Measurements from ENCODE around the gene SPON1. TPM values are rescaled to one million over a fixed set of nuclear protein-coding genes. Genes with fewer than 3 reads are reported as not detected.

SPON1 gene
- total and polyA plus RNA-seq, 2 of the 8 experiments (the other 6 are each of a cell fraction or from before 2014, with no cell fraction given) = 1.5 to 5.4 TPM

DNA sequence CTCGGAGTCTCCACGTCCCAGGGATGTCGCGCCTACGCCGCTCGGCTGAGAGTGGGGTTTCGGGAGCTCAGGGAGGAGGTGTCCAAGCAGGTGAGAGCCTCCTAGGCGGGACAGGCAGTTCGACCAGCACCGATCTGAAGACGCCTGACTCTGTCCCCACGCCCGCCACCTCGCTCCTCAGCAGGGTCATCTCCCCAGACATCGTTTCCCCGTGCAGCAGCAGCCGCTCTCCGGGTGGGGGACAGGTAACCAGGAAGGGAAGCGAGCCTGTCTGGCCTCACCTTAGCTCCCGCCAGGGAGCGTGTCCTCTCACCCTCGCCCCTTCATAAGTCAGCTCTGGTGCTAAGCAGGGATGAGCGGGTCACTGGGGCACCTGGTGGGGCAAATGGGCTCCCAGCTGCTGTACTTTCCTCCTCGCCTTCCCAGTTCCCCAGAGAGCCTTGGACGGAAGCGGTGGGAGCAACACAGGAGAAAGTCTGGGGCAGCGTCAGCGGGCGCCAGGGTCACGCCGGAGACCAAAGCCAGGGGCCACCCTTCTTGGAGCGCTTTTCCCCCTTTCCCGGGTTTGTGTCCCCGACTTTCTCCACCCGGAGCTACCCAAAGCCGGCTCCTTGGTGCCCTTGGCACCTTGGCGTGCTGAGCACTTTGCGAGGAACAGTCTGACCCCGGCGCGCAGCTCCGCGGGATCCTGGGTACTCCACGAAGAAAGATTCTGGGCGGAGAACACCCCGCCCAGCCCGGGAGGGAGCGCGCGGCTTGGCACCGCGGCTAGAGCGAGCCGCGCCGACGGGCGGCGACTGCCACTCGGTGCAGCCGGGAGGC is 1.6 kb downstream of the SPON1 start:
- Histone ChIP-seq H3K79me1 (ENCODE audit: low read depth, low read length) (no peaks in the 10 kb centered on the region), H2AFZ (ENCODE audit: low read length) (peak overlapping the region; percentile 47; the same call in 1 of the 2 replicates), H3K9me3 (ENCODE audit: insufficient read depth in 2 of 2, low read depth in 1 of 2, low read length in 1 of 2) (no peaks in the 10 kb centered on the region), H2BK120ac (replicated peaks; ENCODE audit: low read depth, low read length) (no peak overlapping the region), H3K79me2 (ENCODE audit: control insufficient read depth in 1 of 2, insufficient read depth in 2 of 2, low read length in 2 of 2) (no peaks in the 10 kb centered on the region), H4K91ac (replicated peaks; ENCODE audit: insufficient read length, low read length) (no peak overlapping the region), H2BK12ac (ENCODE audit: low read depth, low read length) (peak overlapping the region; percentile 72; the same call in 1 of the 2 replicates), H2BK5ac (ENCODE audit: low read depth, low read length) (no peak overlapping the region), H2AK5ac (ENCODE audit: low read depth, low read length) (no peak overlapping the region), H4K5ac (ENCODE audit: insufficient read length, low read depth, low read length) (no peak overlapping the region), H3K23me2 (ENCODE audit: low read depth, low read length) (peaks cover 22% of the 10 kb centered on the region; the same call in 1 of the 2 replicates), H3K36me3 (ENCODE audit: control insufficient read depth in 2 of 4, insufficient read depth in 4 of 4, low read length in 3 of 4) (no peaks in the 10 kb centered on the region; a peak in 1 of 8 replicates), H2BK20ac (ENCODE audit: low read length) (no peak overlapping the region), H3K4me2 (ENCODE audit: insufficient read depth in 1 of 2, low read depth in 2 of 2, low read length in 2 of 2) (peak overlapping the region; percentile 79 to 99), H3K27ac (ENCODE audit: low read depth, low read length) (no peak overlapping the region), H3K18ac (ENCODE audit: extremely low read depth, low read length) (peak overlapping the region; percentile 68), H3K23ac (ENCODE audit: insufficient read length) (no peak overlapping the region), H3K4ac (replicated peaks; ENCODE audit: insufficient read length, low read depth, low read length) (no peak overlapping the region), H2BK15ac (ENCODE audit: low read length) (peak overlapping the region; percentile 68; the same call in 1 of the 2 replicates), H3K27me3 (replicated peaks in 1 of 4; ENCODE audit: control insufficient read depth in 3 of 4, extremely low read depth in 1 of 4, insufficient read depth in 3 of 4, low read length in 3 of 4) (peaks cover 37 to 70% (median 56%) of the 10 kb centered on the region in 4 experiments), H3K9ac (replicated peaks in 1 of 4; ENCODE audit: extremely low read depth in 1 of 4, low read depth in 3 of 4, low read length in 3 of 4) (no peak overlapping the region; a peak in 1 of 7 replicates), H3K4me3 (ENCODE audit: extremely low read depth in 1 of 4, insufficient read depth in 2 of 4, low read depth in 3 of 4, low read length in 4 of 4) (peak overlapping the region; percentile 43 to 66 (median 60); a peak in 7 of 8 replicates), H4K20me1 (replicated peaks in 1 of 2; ENCODE audit: control insufficient read depth in 1 of 2, insufficient read depth in 2 of 2, low read length in 2 of 2) (no peaks in the 10 kb centered on the region), H4K8ac (ENCODE audit: extremely low read depth, insufficient read depth, low read length) (no peak overlapping the region; the same call in 1 of the 2 replicates), H3K56ac (replicated peaks; ENCODE audit: insufficient read length, low read depth, low read length) (no peak overlapping the region), H3K14ac (ENCODE audit: insufficient read length) (no peak overlapping the region), H3K4me1 (replicated peaks in 1 of 4; ENCODE audit: control insufficient read depth in 3 of 4, insufficient read depth in 4 of 4, low read length in 3 of 4) (peaks cover 5 to 36% (median 20%) of the 10 kb centered on the region in 4 experiments)
- CTCF ChIA-PET (ENCODE audit: partially characterized antibody) = interaction anchor here (0.6 to 4.6 kb wide), 31 partner anchors 7 to 484 kb away, joined by 3 to 22 read pairs (median 4); no protein-coding TSS in a partner anchor
- DNase-seq (ENCODE audit: low read depth in 1 of 2, low spot score in 2 of 2) = peak in 1 of 2 experiments; percentile 78
- 3% methylated on average over 62 of the region's 62 CpGs; no CpG with 5 or more reads in 1 of the 2 experiments for WGBS, 2 experiments (ENCODE audit: extremely low coverage in 1 of 2, insufficient coverage in 1 of 2, insufficient read length in 1 of 2, insufficient replicate concordance in 2 of 2, low coverage in 1 of 2, low lambda C conversion rate in 2 of 2, missing lambda C conversion rate in 1 of 2)
- FAIRE-seq = no peak
- POLR2A ChIA-PET (ENCODE audit: partially characterized antibody) = interaction anchor here (0.6 to 0.7 kb wide), 2 partner anchors 149 to 278 kb away, joined by 3 read pairs; no protein-coding TSS in a partner anchor
- TF ChIP-seq SUZ12 (IDR thresholded peaks at IDR 0.05; ENCODE audit: low read length) (peak; percentile 93), RFX5 (IDR thresholded peaks at IDR 0.05; ENCODE audit: borderline replicate concordance, low read depth, low read length) (no peak), CTCF (IDR thresholded peaks at IDR 0.05; ENCODE audit: control extremely low read depth in 1 of 3, insufficient read depth in 1 of 3, low read depth in 1 of 3, low read length in 3 of 3) (peak in 1 of 3 experiments; percentile 26; a peak in 1 of 4 replicates), CTBP2 (IDR thresholded peaks at IDR 0.05; ENCODE audit: borderline replicate concordance, insufficient read depth, insufficient read length, low read length) (no peak), TBP (IDR thresholded peaks at IDR 0.05; ENCODE audit: low read depth, low read length) (peak; percentile 22; the same call in 1 of the 2 replicates), KDM4A (IDR thresholded peaks at IDR 0.05; ENCODE audit: low read depth, low read length, severe bottlenecking) (peak; percentile 70), RAD21 (IDR thresholded peaks at IDR 0.05 in 1 of 2, conservative IDR thresholded peaks at IDR 0.05 in 1 of 2; ENCODE audit: low read depth in 2 of 2, low read length in 2 of 2) (peak; percentile 4 to 17; a peak in 1 of 4 replicates)
